Mucosa of descending colon (tissue), 3 donors: ENCODE results near the gene THAP7. TPM values are rescaled to one million over a fixed set of nuclear protein-coding genes. Genes with fewer than 3 reads are reported as not detected.

Experiments used
- ATAC-seq: fragments of 200-7000 bp; cut with Tn5 transposase; one replicate; pipeline ENCODE4 v1.9.1; 2020; ENCODE audit warnings: mild to moderate bottlenecking, moderate library complexity
- DNase-seq, 3 donors: peaks; one replicate each; pipeline ENCODE4 v3.0.0-alpha.2; 2020
- H3K36me3 ChIP-seq: fragments of 200-600 bp; one replicate; pipeline ENCODE4 v1.8.0; 2021; ENCODE audit warnings: low read depth, mild to moderate bottlenecking
- H3K4me1 ChIP-seq: fragments of 200-600 bp; one replicate; pipeline ENCODE4 v1.8.0; 2021; ENCODE audit warnings: low read depth, mild to moderate bottlenecking
- H3K4me3 ChIP-seq: fragments of 200-600 bp; one replicate; pipeline ENCODE4 v1.8.0; 2021; ENCODE audit warnings: mild to moderate bottlenecking
- H3K9me3 ChIP-seq: fragments of 200-600 bp; one replicate; pipeline ENCODE4 v1.8.0; 2021; ENCODE audit warnings: mild to moderate bottlenecking
- CTCF ChIP-seq: fragments of 200-600 bp; IDR thresholded peaks from one replicate; pipeline ENCODE4 v1.8.0; 2022; ENCODE audit warnings: antibody characterized with exemption, mild to moderate bottlenecking
- intact Hi-C, 2 donors: fragments of 100-400 bp; cut with DNase I in 1 of 2; cut with micrococcal nuclease in 1 of 2; formaldehyde crosslinking; loops; one replicate each; pipeline versions ENCODE4 v1.11.0 to v1.11.1; 2022; cut with DNase I, micrococcal nuclease
- total RNA-seq, 3 donors: library from RNA; stranded (reverse); fragmentation: NEBNext Ultra II Directional in 2 of 3; extraction: Animal tissue kit (Norgen Biotek cat#: 25700) in 2 of 3; gene quantifications; one replicate each; pipeline versions ENCODE4 v1.2.1 to v1.2.4, GENCODE V29; 2021 to 2023
- donor health status: DM: no; HTN: no; CAD: no; lungs with moderate emphysema.
- donor health status: DM: no; HTN: no; CAD: no.
- donor health status: DM: no; HTN: yes; CAD: no.

Gene THAP7
- total RNA-seq, 3 donors from 2014 or later: 16.8 to 27.8 (median 19.8) TPM

- no peaks in the 10 kb centered on the region for H3K9me3 ChIP-seq
- ATAC-seq (no peak), DNase-seq (no peak)
- H3K4me3 ChIP-seq: no peak overlapping the region
- H3K36me3 ChIP-seq: no peaks in the 10 kb centered on the region
- TF ChIP-seq CTCF: no peak
- peaks cover 6% of the 10 kb centered on the region for H3K4me1 ChIP-seq
- intact Hi-C loops: no loop called here
These were observed 25.1 kb upstream of the THAP7 start for GRCh38 chr22:21026783-21027692.

- no peaks in the 10 kb centered on the region for H3K36me3 ChIP-seq
- H3K9me3 ChIP-seq: no peaks in the 10 kb centered on the region
- no peak overlapping the region for H3K4me3 ChIP-seq
- ATAC-seq (peak; percentile 8), DNase-seq (no peak)
- H3K4me1 ChIP-seq: no peaks in the 10 kb centered on the region
- no peak for TF ChIP-seq CTCF
- intact Hi-C loops: no loop called here
These were observed 24.1 kb upstream of the THAP7 start for GRCh38 chr22:21025763-21026755.

- H3K9me3 ChIP-seq: no peaks in the 10 kb centered on the region
- no peak for TF ChIP-seq CTCF
- DNase-seq: no peak
- ATAC-seq: peak; percentile 41
- no peaks in the 10 kb centered on the region for H3K4me1 ChIP-seq
- intact Hi-C loops: no loop called here
- no peaks in the 10 kb centered on the region for H3K36me3 ChIP-seq
- H3K4me3 ChIP-seq: no peak overlapping the region
These were observed 23.3 kb upstream of the THAP7 start for GRCh38 chr22:21025266-21025665.

GRCh38 chr22:21022955-21023614, 21.2 kb upstream of the THAP7 start:
- DNase-seq (no peak), ATAC-seq (no peak)
- Histone ChIP-seq H3K4me1 (no peaks in the 10 kb centered on the region), H3K36me3 (no peaks in the 10 kb centered on the region), H3K9me3 (no peaks in the 10 kb centered on the region), H3K4me3 (no peak overlapping the region)
- intact Hi-C loops: no loop called here
- TF ChIP-seq CTCF: no peak

GRCh38 chr22:21022507-21022906, 20.6 kb upstream of the THAP7 start:
- Histone ChIP-seq H3K9me3 (no peaks in the 10 kb centered on the region), H3K4me1 (no peaks in the 10 kb centered on the region), H3K4me3 (no peak overlapping the region), H3K36me3 (no peaks in the 10 kb centered on the region)
- ATAC-seq (no peak), DNase-seq (no peak)
- intact Hi-C loops: no loop called here
- no peak for TF ChIP-seq CTCF
